OCI-LY7 (cell line): ENCODE results near the gene UBE2D4.

Source experiments
- EZH2phosphoT487 ChIP-seq: fragments of 200-600 bp; sonication (generic); IDR thresholded peaks from 2 replicates; pipeline ENCODE4 v1.6.1; 2018; ENCODE audit warnings: low read depth, borderline replicate concordance, mild to moderate bottlenecking, mixed run types, antibody characterized with exemption, low read length, moderate library complexity, mixed read lengths
- TF ChIP-seq, protein P1 (sequence below): fragments of 200-600 bp; sonication (generic); conservative IDR thresholded peaks from 2 replicates; pipeline ENCODE4 v1.5.1; 2014; ENCODE audit warnings: mild to moderate bottlenecking, antibody characterized with exemption, low read length, moderate library complexity, mixed read lengths

GRCh38 chr7:43888993-43889945 is 37.0 kb upstream of the UBE2D4 start:
- TF ChIP-seq, protein P1, sequence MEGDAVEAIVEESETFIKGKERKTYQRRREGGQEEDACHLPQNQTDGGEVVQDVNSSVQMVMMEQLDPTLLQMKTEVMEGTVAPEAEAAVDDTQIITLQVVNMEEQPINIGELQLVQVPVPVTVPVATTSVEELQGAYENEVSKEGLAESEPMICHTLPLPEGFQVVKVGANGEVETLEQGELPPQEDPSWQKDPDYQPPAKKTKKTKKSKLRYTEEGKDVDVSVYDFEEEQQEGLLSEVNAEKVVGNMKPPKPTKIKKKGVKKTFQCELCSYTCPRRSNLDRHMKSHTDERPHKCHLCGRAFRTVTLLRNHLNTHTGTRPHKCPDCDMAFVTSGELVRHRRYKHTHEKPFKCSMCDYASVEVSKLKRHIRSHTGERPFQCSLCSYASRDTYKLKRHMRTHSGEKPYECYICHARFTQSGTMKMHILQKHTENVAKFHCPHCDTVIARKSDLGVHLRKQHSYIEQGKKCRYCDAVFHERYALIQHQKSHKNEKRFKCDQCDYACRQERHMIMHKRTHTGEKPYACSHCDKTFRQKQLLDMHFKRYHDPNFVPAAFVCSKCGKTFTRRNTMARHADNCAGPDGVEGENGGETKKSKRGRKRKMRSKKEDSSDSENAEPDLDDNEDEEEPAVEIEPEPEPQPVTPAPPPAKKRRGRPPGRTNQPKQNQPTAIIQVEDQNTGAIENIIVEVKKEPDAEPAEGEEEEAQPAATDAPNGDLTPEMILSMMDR: no peak
- no peak for TF ChIP-seq EZH2phosphoT487
